SK-N-SH (cell line): ENCODE results near the gene CXXC4. TPM values are rescaled to one million over a fixed set of nuclear protein-coding genes. Genes with fewer than 3 reads are reported as not detected.

ENCODE experiments used
- CTCF ChIA-PET: fragments of 300-600, 350-600 bp; formaldehyde crosslinking; extraction: SDS; loops from one replicate; lab custom pipeline; 2021; lab: Yijun Ruan, JAX
- POLR2A ChIA-PET: fragments of 350-600 bp; sonication (Branson Sonifier 250); formaldehyde crosslinking; extraction: SDS; loops from one replicate; lab custom pipeline; 2020; ENCODE audit warnings: antibody characterized with exemption, inconsistent platforms; lab: Yijun Ruan, JAX
- DNase-seq: peaks from one replicate; pipeline ENCODE4 v3.0.0; 2012
- H2AFZ ChIP-seq: fragments of 200-600 bp; sonication (generic); 2 replicates; pipeline ENCODE4 v1.8.1; 2016; ENCODE audit warnings: antibody characterized with exemption, mild to moderate bottlenecking, low read depth
- H3F3A ChIP-seq: fragments of 200-600 bp; sonication (generic); replicated peaks from 2 replicates; pipeline ENCODE3; 2016; ENCODE audit warnings: antibody characterized with exemption, mild to moderate bottlenecking; ENCODE audit not compliant: insufficient read depth
- H3K27ac ChIP-seq, 2 experiments: fragments of 200-500 bp in 1 of 2; fragments of 200-600 bp in 1 of 2; sonication (Bioruptor generic) in 1 of 2; sonication (generic), shearing (Covaris generic) in 1 of 2; 2 replicates each; pipeline versions ENCODE4 v1.5.1 to v1.6.1; 2014 to 2016; ENCODE audit warnings: low read depth in 2 of 2, inconsistent platforms in 1 of 2, low read length in 1 of 2, mild to moderate bottlenecking in 1 of 2, mixed read lengths in 1 of 2
- H3K27me3 ChIP-seq: fragments of 200-600 bp; sonication (generic), shearing (Covaris generic); 2 replicates; pipeline ENCODE4 v1.6.1; 2016; ENCODE audit warnings: mixed run types; ENCODE audit not compliant: insufficient read depth
- H3K36me3 ChIP-seq, 2 experiments: fragments of 200-500 bp in 1 of 2; fragments of 200-600 bp in 1 of 2; sonication (Bioruptor generic) in 1 of 2; sonication (generic) in 1 of 2; replicated peaks in 1 of 2; 2 replicates each; pipeline versions ENCODE3 to v1.5.1; 2014 to 2016; ENCODE audit warnings: low read length in 1 of 2, mild to moderate bottlenecking in 1 of 2; ENCODE audit not compliant: insufficient read depth in 2 of 2, control insufficient read depth in 1 of 2
- H3K4me1 ChIP-seq, 2 experiments: fragments of 200-500 bp in 1 of 2; fragments of 200-600 bp in 1 of 2; sonication (Bioruptor generic) in 1 of 2; sonication (generic), shearing (Covaris generic) in 1 of 2; 2 replicates each; pipeline versions ENCODE4 v1.5.1 to v1.6.1; 2014 to 2016; ENCODE audit warnings: low read depth in 1 of 2, low read length in 1 of 2, mixed run types in 1 of 2; ENCODE audit not compliant: insufficient read depth in 2 of 2, control insufficient read depth in 1 of 2
- H3K4me2 ChIP-seq: fragments of 200-600 bp; sonication (generic), shearing (Covaris generic); 2 replicates; pipeline ENCODE4 v1.6.1; 2017; ENCODE audit warnings: mixed run types
- H3K4me3 ChIP-seq, 2 experiments: fragments of 200-500 bp in 1 of 2; fragments of 200-600 bp in 1 of 2; sonication (Bioruptor generic) in 1 of 2; sonication (generic), shearing (Covaris generic) in 1 of 2; 2 replicates each; pipeline versions ENCODE4 v1.5.1 to v1.8.1; 2014 to 2016; ENCODE audit warnings: low read depth in 2 of 2, inconsistent platforms in 1 of 2, low read length in 1 of 2, mild to moderate bottlenecking in 1 of 2, mixed read lengths in 1 of 2, moderate library complexity in 1 of 2
- H3K79me2 ChIP-seq: fragments of 200-600 bp; sonication (generic); 2 replicates; pipeline ENCODE4 v1.8.1; 2017; ENCODE audit warnings: mild to moderate bottlenecking; ENCODE audit not compliant: insufficient read depth
- H3K9ac ChIP-seq: fragments of 200-600 bp; sonication (generic); 2 replicates; pipeline ENCODE4 v1.6.1; 2017; ENCODE audit warnings: mixed run types
- H3K9me2 ChIP-seq: fragments of 200-600 bp; sonication (generic); 2 replicates; pipeline ENCODE4 v1.6.1; 2017; ENCODE audit warnings: mixed run types
- H3K9me3 ChIP-seq: fragments of 200-600 bp; sonication (generic); 2 replicates; pipeline ENCODE4 v1.6.1; 2017; ENCODE audit warnings: mixed run types, mild to moderate bottlenecking, moderate library complexity
- H4K20me1 ChIP-seq: fragments of 200-600 bp; sonication (generic); 2 replicates; pipeline ENCODE4 v1.6.1; 2017; ENCODE audit warnings: mild to moderate bottlenecking, mixed run types; ENCODE audit not compliant: insufficient read depth
- ELF1 ChIP-seq: IDR thresholded peaks from 2 replicates; pipeline ENCODE4 v1.4.0; 2012
- EP300 ChIP-seq, 2 experiments: IDR thresholded peaks; 2 replicates each; pipeline versions ENCODE4 v1.4.0 to v1.6.1; 2012; ENCODE audit warnings: borderline replicate concordance in 1 of 2, low read depth in 1 of 2, low read length in 1 of 2
- GATA2 ChIP-seq: sonication (generic); formaldehyde crosslinking; IDR thresholded peaks from 2 replicates; pipeline ENCODE4 v1.5.0; 2020; ENCODE audit warnings: mild to moderate bottlenecking, missing genetic modification reagents
- MEF2A ChIP-seq: IDR thresholded peaks from 2 replicates; pipeline ENCODE4 v1.4.0; 2012; ENCODE audit warnings: low read depth, borderline replicate concordance
- MXI1 ChIP-seq: IDR thresholded peaks from 2 replicates; pipeline ENCODE4 v1.6.1; 2012; ENCODE audit warnings: mild to moderate bottlenecking, low read depth, low read length, improper control_type of control experiment
- NFIC ChIP-seq: IDR thresholded peaks from 2 replicates; pipeline ENCODE4 v1.4.0; 2012; ENCODE audit warnings: borderline replicate concordance
- NRF1 ChIP-seq: IDR thresholded peaks from 2 replicates; pipeline ENCODE4 v1.6.1; 2012; ENCODE audit warnings: low read depth, mild to moderate bottlenecking, low read length
- RAD21 ChIP-seq: IDR thresholded peaks from 2 replicates; pipeline ENCODE4 v1.6.1; 2012; ENCODE audit warnings: mild to moderate bottlenecking, low read length
- RFX5 ChIP-seq: IDR thresholded peaks from 2 replicates; pipeline ENCODE4 v1.6.1; 2012; ENCODE audit warnings: mild to moderate bottlenecking, improper control_type of control experiment, low read length
- TAF1 ChIP-seq: IDR thresholded peaks from 2 replicates; pipeline ENCODE4 v1.6.1; 2012; ENCODE audit warnings: low read depth, mild to moderate bottlenecking, low read length, moderate library complexity, borderline replicate concordance
- WGBS: methylation state at CpG from one replicate; pipeline ENCODE4 v1.1.6; 2017; ENCODE audit warnings: low lambda C conversion rate; 5-methylcytosine and 5-hydroxymethylcytosine counted together
- polyA plus RNA-seq, 3 experiments: library from polyadenylated mRNA; depleted of rRNA; stranded (reverse); fragments of >200 nt; gene quantifications; 2 replicates each; pipeline ENCODE4 v1.2.3, GENCODE V29; 2012
- TF ChIP-seq, protein P1 (sequence below): fragments of 200-600 bp; sonication (generic); IDR thresholded peaks from 2 replicates; pipeline ENCODE4 v1.6.1; 2017; ENCODE audit warnings: antibody characterized with exemption, mild to moderate bottlenecking, moderate library complexity
- TF ChIP-seq, protein P2 (sequence below): IDR thresholded peaks from 2 replicates; pipeline ENCODE4; 2012
- TF ChIP-seq, protein P3 (sequence below): IDR thresholded peaks from 2 replicates; pipeline ENCODE4 v1.4.0; 2012; ENCODE audit warnings: low read depth, borderline replicate concordance
- TF ChIP-seq, protein P4 (sequence below): IDR thresholded peaks from 2 replicates; pipeline ENCODE4 v1.6.1; 2012; ENCODE audit warnings: mild to moderate bottlenecking, low read depth, low read length, moderate library complexity

Gene CXXC4
- polyA plus RNA-seq, 1 of the 3 experiments (the other 2 are of a cell fraction): 0.02 TPM

DNA sequence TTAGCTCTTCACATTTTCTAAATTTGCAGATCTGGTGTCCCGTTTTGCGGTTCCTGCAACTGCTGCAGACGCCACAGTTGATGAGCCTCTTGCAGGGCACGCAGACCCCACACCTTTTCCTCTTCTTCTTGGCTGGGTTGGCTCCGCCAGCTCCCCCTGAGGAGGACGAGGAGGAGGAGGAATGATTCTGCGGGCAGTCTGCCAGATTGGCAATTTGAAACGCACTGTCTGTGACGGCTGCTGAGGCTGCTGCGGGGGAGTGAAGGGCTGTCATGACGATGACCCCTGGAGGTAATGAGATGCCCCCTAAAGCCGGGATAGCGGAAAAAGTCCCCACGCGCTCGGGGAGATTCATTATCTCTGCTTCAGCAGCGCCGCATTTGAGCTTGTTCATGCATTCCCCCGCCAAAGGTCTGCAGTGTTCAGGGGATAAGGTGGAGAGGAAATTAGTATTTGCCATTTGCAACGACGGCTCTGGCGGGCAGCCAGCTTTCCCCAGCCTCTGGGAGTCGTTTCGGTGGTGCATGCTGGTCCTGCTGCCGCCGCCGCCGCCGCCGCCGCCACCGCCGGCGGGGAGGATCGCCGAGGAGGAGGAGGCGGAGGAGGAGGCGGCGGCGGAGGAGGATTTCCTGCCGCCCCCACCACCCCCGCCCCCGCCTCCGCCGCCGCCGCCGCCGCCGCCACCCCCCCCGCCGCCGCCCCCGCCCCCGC lies 3.8 kb downstream of the CXXC4 start:
- CTCF ChIA-PET: interaction anchor here (0.7 kb wide), 1 partner anchor 51 kb away, joined by 3 read pairs; no protein-coding TSS in a partner anchor
- no peaks in the 10 kb centered on the region for H4K20me1 ChIP-seq
- H3K27me3 ChIP-seq: peaks cover 17% of the 10 kb centered on the region; the same call in 1 of the 2 replicates
- H3K79me2 ChIP-seq: no peaks in the 10 kb centered on the region
- peak; percentile 81 for DNase-seq
- H2AFZ ChIP-seq: peak overlapping the region; percentile 79
- H3F3A ChIP-seq: no peaks in the 10 kb centered on the region
- no peaks in the 10 kb centered on the region for H3K9me3 ChIP-seq
- no peaks in the 10 kb centered on the region for H3K36me3 ChIP-seq
- POLR2A ChIA-PET: interaction anchor here (0.5 kb wide), 1 partner anchor 9 kb away, joined by 3 read pairs; no protein-coding TSS in a partner anchor
- TF ChIP-seq NFIC (0 out of 2 replicates have a peak, but pooled peaks have one; percentile 45), MXI1 (no peak; the same call in 1 of the 2 replicates), EP300 (IDR thresholded peaks at IDR 0.05; ENCODE audit: borderline replicate concordance in 1 of 2, low read depth in 1 of 2, low read length in 1 of 2) (0 out of 4 replicates have a peak, but pooled peaks of 1 of the 2 experiments have one; percentile 17), NRF1 (no peak), GATA2 (CRISPR knock-in tag) (peak; percentile 55; the same call in 1 of the 2 replicates)
- no peak overlapping the region for H3K9ac ChIP-seq
- H3K4me2 ChIP-seq: peak overlapping the region; percentile 92
- peaks cover 0 to 14% of the 10 kb centered on the region in 2 experiments; a peak in 2 of 4 replicates for H3K4me1 ChIP-seq
- peak overlapping the region; percentile 58 to 64 for H3K4me3 ChIP-seq
- no peaks in the 10 kb centered on the region for H3K9me2 ChIP-seq
- peak overlapping the region in 1 of 2 experiments; percentile 62; a peak in 2 of 4 replicates for H3K27ac ChIP-seq
- WGBS: 1% methylated on average over 33 of the region's 55 CpGs

DNA sequence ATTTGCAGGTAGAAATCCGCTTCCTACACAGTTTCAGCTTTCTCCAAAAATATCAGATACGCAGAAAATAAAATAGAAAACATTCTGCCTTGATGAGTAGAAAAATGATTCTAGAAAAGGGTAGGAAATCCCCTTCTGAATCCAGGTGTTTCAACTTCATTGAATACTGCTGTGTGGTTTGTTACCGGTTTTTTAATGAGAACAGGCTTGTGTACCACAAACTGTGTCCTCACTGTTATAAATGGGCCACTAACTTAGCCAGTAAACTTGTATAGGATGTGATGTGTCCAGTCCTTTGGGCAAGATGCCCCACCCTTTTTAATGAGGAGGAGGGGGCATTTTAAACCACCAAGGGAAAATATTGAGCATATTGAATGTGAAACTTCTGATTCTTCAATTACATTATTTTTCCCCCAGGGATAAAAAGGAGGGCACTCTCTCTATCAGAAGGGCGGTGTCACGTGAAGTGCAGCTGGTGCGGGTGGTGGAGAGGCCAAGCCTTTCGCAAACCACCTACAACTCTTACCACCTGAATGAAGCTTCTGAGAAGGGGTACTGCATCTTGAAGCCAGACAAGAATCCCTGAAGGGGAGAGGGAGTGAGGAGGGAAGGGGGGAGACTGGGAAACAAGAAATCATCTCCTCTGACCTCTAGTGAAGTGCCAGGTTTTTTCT lies 4.5 kb downstream of the CXXC4 start:
- Histone ChIP-seq H3K4me1 (peaks cover 0 to 14% of the 10 kb centered on the region in 2 experiments; a peak in 2 of 4 replicates), H3K9me2 (no peaks in the 10 kb centered on the region), H3F3A (no peaks in the 10 kb centered on the region), H3K4me3 (peak overlapping the region in 1 of 2 experiments; percentile 58; a peak in 3 of 4 replicates), H2AFZ (no peak overlapping the region), H3K36me3 (no peaks in the 10 kb centered on the region), H3K4me2 (peak overlapping the region; percentile 92), H3K27ac (peak overlapping the region in 1 of 2 experiments; percentile 62; a peak in 2 of 4 replicates), H3K79me2 (no peaks in the 10 kb centered on the region), H4K20me1 (no peaks in the 10 kb centered on the region), H3K27me3 (peaks cover 12% of the 10 kb centered on the region; the same call in 1 of the 2 replicates), H3K9ac (no peak overlapping the region), H3K9me3 (no peaks in the 10 kb centered on the region)
- DNase-seq: peak; percentile 16
- CTCF ChIA-PET: no interaction called here
- 66% methylated on average over 7 of the region's 7 CpGs for WGBS
- POLR2A ChIA-PET: interaction anchor here (0.5 kb wide), 1 partner anchor 9 kb away, joined by 3 read pairs; no protein-coding TSS in a partner anchor
- TF ChIP-seq, protein P1, sequence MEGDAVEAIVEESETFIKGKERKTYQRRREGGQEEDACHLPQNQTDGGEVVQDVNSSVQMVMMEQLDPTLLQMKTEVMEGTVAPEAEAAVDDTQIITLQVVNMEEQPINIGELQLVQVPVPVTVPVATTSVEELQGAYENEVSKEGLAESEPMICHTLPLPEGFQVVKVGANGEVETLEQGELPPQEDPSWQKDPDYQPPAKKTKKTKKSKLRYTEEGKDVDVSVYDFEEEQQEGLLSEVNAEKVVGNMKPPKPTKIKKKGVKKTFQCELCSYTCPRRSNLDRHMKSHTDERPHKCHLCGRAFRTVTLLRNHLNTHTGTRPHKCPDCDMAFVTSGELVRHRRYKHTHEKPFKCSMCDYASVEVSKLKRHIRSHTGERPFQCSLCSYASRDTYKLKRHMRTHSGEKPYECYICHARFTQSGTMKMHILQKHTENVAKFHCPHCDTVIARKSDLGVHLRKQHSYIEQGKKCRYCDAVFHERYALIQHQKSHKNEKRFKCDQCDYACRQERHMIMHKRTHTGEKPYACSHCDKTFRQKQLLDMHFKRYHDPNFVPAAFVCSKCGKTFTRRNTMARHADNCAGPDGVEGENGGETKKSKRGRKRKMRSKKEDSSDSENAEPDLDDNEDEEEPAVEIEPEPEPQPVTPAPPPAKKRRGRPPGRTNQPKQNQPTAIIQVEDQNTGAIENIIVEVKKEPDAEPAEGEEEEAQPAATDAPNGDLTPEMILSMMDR: no peak
- TF ChIP-seq RFX5 (no peak), RAD21 (no peak), MXI1 (no peak), TAF1 (no peak), GATA2 (CRISPR knock-in tag) (no peak), MEF2A (no peak), NFIC (no peak), ELF1 (no peak)
- TF ChIP-seq, protein P2, sequence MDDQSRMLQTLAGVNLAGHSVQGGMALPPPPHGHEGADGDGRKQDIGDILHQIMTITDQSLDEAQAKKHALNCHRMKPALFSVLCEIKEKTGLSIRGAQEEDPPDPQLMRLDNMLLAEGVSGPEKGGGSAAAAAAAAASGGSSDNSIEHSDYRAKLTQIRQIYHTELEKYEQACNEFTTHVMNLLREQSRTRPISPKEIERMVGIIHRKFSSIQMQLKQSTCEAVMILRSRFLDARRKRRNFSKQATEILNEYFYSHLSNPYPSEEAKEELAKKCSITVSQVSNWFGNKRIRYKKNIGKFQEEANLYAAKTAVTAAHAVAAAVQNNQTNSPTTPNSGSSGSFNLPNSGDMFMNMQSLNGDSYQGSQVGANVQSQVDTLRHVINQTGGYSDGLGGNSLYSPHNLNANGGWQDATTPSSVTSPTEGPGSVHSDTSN: no peak
- TF ChIP-seq, protein P3, sequence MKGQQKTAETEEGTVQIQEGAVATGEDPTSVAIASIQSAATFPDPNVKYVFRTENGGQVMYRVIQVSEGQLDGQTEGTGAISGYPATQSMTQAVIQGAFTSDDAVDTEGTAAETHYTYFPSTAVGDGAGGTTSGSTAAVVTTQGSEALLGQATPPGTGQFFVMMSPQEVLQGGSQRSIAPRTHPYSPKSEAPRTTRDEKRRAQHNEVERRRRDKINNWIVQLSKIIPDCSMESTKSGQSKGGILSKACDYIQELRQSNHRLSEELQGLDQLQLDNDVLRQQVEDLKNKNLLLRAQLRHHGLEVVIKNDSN: no peak
- TF ChIP-seq, protein P4, sequence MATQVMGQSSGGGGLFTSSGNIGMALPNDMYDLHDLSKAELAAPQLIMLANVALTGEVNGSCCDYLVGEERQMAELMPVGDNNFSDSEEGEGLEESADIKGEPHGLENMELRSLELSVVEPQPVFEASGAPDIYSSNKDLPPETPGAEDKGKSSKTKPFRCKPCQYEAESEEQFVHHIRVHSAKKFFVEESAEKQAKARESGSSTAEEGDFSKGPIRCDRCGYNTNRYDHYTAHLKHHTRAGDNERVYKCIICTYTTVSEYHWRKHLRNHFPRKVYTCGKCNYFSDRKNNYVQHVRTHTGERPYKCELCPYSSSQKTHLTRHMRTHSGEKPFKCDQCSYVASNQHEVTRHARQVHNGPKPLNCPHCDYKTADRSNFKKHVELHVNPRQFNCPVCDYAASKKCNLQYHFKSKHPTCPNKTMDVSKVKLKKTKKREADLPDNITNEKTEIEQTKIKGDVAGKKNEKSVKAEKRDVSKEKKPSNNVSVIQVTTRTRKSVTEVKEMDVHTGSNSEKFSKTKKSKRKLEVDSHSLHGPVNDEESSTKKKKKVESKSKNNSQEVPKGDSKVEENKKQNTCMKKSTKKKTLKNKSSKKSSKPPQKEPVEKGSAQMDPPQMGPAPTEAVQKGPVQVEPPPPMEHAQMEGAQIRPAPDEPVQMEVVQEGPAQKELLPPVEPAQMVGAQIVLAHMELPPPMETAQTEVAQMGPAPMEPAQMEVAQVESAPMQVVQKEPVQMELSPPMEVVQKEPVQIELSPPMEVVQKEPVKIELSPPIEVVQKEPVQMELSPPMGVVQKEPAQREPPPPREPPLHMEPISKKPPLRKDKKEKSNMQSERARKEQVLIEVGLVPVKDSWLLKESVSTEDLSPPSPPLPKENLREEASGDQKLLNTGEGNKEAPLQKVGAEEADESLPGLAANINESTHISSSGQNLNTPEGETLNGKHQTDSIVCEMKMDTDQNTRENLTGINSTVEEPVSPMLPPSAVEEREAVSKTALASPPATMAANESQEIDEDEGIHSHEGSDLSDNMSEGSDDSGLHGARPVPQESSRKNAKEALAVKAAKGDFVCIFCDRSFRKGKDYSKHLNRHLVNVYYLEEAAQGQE: no peak
